ENCODE results near the gene IRF3.

IRF3 gene

GRCh38 chr19:49665036-49665350 is 664 bp downstream of the IRF3 start:
- no peak for DNase-seq

GRCh38 chr19:49664171-49665035 is 1.3 kb downstream of the IRF3 start:
- Histone ChIP-seq H3K4me3 (ENCODE audit: low read depth, low read length) (peak overlapping the region; percentile 87), H3K4me1 (peaks cover 3% of the 10 kb centered on the region; the same call in 1 of the 2 replicates), H3K36me3 (peaks cover 13% of the 10 kb centered on the region), H3K9me3 (no peaks in the 10 kb centered on the region), H3K27me3 (no peaks in the 10 kb centered on the region)
- DNase-seq, result peak; percentile 95
- TF ChIP-seq, protein P1, sequence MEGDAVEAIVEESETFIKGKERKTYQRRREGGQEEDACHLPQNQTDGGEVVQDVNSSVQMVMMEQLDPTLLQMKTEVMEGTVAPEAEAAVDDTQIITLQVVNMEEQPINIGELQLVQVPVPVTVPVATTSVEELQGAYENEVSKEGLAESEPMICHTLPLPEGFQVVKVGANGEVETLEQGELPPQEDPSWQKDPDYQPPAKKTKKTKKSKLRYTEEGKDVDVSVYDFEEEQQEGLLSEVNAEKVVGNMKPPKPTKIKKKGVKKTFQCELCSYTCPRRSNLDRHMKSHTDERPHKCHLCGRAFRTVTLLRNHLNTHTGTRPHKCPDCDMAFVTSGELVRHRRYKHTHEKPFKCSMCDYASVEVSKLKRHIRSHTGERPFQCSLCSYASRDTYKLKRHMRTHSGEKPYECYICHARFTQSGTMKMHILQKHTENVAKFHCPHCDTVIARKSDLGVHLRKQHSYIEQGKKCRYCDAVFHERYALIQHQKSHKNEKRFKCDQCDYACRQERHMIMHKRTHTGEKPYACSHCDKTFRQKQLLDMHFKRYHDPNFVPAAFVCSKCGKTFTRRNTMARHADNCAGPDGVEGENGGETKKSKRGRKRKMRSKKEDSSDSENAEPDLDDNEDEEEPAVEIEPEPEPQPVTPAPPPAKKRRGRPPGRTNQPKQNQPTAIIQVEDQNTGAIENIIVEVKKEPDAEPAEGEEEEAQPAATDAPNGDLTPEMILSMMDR (IDR thresholded peaks at IDR 0.05; ENCODE audit: low read depth, low read length), result 0 out of 2 replicates have a peak, but pooled peaks have one; percentile 1

More at GRCh38 chr19:49665036-49665350, 664 bp downstream of the IRF3 start:
- TF ChIP-seq, protein P1 (IDR thresholded peaks at IDR 0.05; ENCODE audit: low read depth, low read length), result no peak
- peak overlapping the region; percentile 87 for H3K4me3 ChIP-seq (ENCODE audit: low read depth, low read length)
- H3K36me3 ChIP-seq, result peaks cover 11% of the 10 kb centered on the region
- H3K27me3 ChIP-seq, result no peaks in the 10 kb centered on the region
- no peaks in the 10 kb centered on the region for H3K9me3 ChIP-seq
- H3K4me1 ChIP-seq, result peaks cover 3% of the 10 kb centered on the region; the same call in 1 of the 2 replicates

DNA sequence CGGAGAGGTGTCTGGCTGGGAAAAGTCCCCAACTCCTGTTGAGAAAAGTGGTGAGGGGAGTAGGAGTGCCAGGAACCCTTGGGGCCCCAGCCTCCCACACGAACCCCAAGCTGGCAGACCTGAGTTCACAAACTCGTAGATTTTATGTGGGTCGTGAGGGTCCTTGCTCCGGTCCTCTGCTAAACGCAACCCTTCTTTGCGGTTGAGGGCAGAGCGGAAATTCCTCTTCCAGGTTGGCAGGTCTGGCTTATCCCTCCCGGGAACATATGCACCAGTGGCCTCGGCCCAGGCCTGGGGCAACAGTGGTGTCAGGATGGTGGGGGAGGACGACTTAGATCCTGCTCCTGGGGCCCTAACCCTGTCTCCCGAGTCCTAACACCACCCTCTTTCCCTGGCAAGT is 2.4 kb downstream of the IRF3 start:
- no peak for DNase-seq
- TF ChIP-seq, protein P1 (IDR thresholded peaks at IDR 0.05; ENCODE audit: low read depth, low read length), result no peak

GRCh38 chr19:49662011-49662410 is 3.6 kb downstream of the IRF3 start:
- Histone ChIP-seq H3K36me3 (peaks cover 34% of the 10 kb centered on the region), H3K4me3 (ENCODE audit: low read depth, low read length) (no peak overlapping the region), H3K9me3 (no peaks in the 10 kb centered on the region), H3K4me1 (peaks cover 3% of the 10 kb centered on the region; the same call in 1 of the 2 replicates), H3K27me3 (no peaks in the 10 kb centered on the region)
- TF ChIP-seq, protein P1 (IDR thresholded peaks at IDR 0.05; ENCODE audit: low read depth, low read length), result no peak
- no peak for DNase-seq

More for the DNA sequence above, 2.4 kb downstream of the IRF3 start:
- Histone ChIP-seq H3K4me3 (ENCODE audit: low read depth, low read length) (no peak overlapping the region), H3K4me1 (peaks cover 3% of the 10 kb centered on the region; the same call in 1 of the 2 replicates), H3K27me3 (no peaks in the 10 kb centered on the region), H3K9me3 (no peaks in the 10 kb centered on the region), H3K36me3 (peaks cover 24% of the 10 kb centered on the region)

- Histone ChIP-seq H3K4me1 (no peaks in the 10 kb centered on the region; the same call in 1 of the 2 replicates), H3K4me3 (ENCODE audit: low read depth, low read length) (no peak overlapping the region), H3K36me3 (peaks cover 49% of the 10 kb centered on the region), H3K27me3 (no peaks in the 10 kb centered on the region), H3K9me3 (no peaks in the 10 kb centered on the region)
- DNase-seq, result no peak
- TF ChIP-seq, protein P1 (IDR thresholded peaks at IDR 0.05; ENCODE audit: low read depth, low read length), result no peak
Measured at GRCh38 chr19:49660338-49660961, 5.2 kb downstream of the IRF3 start.

Measured in BE2C (cell line).